ENCODE measurements around the gene LY86.

Gene LY86

DNA sequence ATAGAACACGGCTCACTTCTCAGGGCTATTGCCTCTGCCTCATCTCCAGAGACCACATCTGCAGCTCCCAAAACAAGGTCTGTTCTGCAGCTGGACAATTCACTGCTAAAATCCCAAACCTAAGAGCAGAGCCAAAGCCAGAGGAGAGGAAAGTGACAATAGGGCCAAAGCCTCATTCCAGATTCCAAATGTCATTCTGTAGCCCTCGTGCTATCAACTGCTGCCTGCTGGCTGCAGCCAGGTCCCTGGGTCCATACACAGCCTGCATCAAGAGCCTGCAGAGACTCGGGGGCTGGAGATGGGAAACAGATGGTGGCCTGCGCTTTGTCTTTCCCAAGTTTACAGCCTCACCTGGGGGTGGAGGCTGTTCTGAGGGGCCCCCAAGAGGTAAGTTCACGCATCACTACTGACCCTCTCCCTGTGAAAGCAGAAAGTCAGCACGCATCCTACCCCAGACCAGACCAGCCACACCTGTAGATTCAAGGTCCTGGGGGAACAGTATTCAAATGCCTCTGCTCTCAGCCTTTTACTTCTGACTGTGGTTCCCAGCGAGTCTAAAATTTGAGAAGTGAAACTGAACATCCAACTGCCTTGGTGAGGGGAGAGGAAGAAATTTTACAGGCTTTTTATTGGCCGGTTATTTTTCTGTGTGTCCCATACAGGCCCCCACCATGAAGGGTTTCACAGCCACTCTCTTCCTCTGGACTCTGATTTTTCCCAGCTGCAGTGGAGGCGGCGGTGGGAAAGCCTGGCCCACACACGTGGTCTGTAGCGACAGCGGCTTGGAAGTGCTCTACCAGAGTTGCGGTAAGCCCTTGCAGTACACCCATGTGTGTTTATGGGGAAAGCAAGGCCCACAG lies at the start of gene LY86:
LY86 (plus strand) TSS at position 657 of the 860 bp plus-strand sequence; CDS start at position 672, 15 bp downstream.
- DNase-seq (ENCODE audit: low read depth), result no peak

DNA sequence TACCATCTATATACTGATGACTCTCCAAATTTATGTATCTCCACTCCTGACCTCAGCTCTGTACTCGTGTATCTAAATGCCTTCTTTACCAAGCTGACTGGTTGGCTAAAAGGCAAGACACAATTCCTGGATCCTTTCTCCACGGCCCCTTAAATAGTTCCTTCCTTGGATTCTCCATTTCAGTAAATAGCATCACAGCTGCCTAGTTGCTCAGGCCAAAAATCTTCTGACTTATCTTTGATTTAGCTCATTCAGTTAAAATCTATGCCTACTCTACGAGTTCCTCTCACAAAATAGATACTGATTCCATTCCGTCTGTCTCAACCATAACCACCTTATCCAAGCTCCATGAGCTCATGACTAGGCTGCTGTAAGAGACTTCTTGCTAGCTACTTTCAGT lies 49.5 kb upstream of the LY86 start:
- DNase-seq (ENCODE audit: low read depth), result no peak

DNA sequence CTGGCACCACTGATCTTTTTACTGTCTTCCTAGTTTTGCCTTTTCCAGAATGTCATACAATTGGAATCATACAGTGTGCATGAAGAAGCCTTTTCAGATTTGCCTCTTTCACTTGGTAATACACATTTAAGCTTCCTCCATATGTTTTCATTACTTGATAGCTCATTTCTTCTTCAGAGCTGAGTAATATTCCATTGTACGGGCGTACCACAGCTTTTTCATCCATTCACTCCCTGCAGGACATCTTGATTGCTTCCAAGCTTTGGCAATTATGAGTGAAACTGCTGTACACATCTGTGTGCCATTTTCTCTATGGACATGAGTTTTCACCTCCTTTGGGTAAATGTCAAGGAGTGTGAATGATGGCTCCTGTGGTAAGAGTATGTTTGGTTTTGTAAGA lies 46.2 kb upstream of the LY86 start:
- DNase-seq (ENCODE audit: low read depth), result no peak

DNA sequence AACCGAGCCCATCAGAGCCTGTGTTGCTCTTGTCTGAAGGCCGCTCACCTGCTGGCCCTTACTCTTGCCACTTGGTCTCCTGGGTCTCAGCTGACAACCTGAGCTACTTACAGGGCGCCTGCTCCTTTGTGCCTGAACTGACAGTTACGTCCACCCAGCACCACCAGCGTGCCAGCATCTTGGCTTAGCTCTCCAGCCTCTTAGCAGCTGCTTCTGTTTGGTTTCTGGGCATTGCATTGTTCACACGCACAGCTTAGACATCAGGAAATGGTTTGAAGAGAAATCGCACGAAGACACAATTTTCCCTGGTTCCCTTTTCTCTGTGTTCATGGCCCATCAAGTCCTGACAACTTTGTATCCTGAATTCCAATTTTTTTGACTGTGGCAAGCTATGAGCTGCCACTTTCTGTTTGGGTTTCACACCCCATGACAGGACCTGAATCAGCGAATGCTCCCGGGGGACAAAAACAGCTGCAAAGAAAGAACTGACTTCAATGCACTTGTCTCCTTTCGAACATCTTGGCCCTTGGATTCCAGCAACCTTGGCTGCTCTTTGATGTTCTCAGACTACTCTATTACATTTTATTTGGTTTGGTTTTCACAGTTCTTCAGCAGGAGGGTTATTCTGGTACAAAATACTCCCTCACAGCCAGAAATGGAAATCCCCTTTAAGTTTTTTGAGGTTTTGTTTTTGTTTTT lies 45.2 kb upstream of the LY86 start:
- DNase-seq (ENCODE audit: low read depth), result no peak

DNA sequence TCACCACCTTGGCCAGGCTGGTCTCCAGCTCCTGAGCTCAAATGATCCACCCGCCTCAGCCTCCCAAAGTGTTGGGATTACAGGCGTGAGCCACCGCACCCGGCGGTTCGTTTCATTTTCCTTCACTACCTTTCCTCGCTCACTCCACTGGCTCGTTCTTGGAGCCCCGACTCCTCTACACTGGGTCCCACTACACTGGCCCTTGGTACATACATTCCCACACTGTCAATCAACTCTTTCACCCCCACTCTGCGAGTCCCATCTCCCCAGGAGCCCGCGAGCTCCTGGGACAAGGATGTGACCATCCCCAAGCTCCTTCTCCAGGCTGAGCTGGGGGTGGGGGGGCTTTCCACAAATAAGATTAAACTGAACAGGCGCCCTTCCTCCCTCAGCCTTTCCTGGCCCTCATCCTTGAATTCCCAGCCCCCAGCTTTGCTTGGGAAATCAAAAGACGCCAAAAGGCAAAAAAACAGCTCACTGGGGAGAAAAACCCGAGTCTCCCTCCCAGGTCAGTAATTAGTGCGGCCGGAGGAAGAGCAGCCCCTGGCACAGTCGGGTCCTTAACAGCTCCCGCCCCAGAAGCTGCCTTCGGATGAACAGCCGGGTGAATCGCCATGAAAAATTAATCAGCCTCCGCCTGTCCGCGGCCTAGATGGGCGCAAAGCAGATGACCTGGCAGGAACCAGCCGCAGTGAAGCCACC lies 42.8 kb upstream of the LY86 start:
- no peak for DNase-seq (ENCODE audit: low read depth)

DNA sequence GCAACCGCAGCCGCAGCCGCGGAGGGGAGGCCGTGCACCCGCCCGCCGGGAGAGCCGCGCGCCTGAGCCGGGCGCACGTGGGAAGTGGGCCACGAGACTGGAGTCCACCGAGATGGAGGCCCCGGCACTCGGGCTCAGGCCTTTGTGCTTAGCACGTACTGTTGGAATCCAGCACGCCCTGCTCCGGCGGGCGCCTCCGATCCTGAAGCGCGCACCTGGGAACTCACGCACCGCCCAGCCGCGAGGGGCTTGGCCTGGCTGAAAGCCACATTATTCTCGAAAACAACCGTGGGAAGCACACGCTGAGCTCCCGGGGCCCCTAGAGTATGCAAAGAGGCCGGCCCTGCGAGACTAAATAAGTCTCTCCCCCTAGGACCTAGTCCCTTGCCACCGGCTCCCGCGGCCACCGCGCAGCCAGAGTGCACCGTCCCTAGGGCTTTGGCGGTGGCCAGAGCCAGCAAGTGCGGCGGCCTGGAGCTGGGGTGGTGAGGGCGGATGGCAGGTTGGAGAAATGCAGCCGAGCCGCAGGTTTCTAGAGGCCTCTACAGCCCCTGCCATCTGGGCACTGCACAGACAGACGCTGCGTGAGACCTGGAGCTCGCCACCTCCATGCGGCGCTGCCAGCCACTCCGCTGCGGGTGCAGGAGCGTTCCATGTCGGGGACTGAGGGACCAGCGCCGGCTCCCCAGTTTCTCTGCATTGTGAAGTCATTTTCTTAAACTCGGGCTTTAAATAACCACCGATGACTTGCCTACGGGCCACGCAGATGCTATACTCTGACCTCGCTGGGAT lies 42.0 kb upstream of the LY86 start:
- DNase-seq (ENCODE audit: low read depth), result no peak

DNA sequence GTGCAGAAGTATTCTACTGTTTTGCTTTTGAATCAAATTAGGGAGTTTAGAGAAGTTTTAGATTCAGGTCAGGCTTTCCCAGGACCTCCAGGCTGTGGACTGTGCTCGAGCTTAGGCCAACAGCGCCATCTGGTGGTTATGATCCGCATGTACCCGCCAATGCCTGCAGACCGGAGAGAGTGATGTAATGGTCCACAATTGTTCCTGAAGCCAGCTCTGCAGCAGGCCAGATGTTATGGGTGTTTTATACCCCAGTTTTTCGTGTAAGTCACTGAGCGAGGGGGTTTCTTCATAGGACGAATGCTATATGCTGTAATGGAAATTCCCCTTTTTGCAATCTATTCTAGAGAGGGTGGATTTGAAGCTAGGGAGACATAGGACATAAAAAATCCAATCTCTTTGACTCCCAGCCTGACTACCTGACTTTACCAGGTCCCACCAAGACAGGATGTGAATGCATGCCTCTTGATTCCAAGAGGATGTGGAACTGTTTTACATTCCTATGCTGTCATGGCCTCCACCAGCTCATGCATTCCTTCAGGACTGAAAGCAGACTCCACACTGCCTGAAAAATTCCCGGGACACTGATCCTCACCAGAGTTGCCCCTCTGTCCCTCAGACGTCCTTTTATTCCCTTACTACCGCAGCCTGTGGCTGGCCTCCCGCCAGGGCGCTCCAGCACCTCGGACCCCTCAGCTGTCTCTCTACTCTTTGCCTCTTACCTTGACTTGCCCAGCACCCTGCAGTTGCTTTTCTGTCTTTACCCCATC lies 41.2 kb upstream of the LY86 start:
- DNase-seq (ENCODE audit: low read depth), result peak; percentile 41

DNA sequence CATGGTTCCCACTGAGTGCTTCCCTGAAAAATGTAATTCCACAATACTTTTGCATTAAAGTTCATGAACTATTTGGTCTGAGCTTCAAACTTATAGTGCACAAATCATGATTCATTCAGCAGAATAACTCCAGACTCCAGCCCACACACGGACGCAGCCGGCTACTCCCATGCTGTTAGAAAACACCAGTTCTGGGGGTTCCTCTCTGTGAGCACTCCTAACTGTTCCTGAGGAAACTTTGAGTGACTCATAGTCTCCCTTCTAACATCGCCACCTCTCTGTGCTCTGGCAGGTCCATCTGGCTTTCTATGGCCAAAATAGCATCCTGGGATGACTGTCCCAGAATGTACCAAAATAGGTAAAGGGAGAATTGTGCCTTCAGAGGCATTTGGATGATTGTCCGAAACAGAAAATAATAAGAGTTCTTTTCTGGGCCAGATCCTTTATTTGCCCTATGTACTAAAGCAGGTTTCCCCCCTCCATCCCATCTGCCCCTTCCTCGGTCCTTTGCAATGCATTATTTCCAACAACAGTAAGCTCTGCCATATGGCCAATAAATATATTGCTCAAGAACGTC lies 32.3 kb upstream of the LY86 start:
- no peak for DNase-seq (ENCODE audit: low read depth)

DNA sequence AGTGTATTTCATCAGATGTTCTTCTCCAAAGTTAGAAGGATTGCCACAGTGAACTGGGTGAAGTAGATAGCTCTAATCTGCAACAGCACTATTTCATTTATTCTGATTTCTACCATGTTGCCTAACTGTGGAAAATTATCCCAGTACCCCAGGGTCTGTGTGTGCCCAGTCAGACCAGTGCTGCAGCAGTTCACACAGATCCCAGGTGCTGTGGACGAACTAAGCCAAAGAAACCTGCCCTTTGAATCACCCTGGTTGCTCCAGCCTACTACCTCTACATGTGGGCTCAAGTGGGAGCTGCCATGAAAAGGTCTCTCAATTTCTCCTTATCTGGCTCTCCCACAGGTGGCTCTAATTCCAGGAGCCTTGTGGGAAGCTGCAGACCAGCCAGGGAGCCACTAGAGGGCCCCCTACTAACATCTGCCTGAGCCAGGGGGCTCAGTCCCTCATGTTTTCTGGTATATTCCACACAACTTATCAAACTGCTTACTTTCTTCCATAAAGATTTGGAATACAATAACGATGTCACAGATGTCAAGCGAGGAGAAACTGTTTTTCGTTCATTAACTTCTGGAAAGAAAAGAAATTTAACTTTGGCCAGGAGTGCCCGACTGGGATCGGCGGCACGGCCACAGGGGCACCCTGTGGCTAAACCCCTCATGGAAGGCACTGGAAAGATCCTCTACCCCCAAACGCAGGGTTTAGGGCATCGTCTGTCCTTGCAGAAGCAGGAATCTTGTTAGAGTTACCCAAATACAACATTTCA lies 31.6 kb upstream of the LY86 start:
- no peak for DNase-seq (ENCODE audit: low read depth)

DNA sequence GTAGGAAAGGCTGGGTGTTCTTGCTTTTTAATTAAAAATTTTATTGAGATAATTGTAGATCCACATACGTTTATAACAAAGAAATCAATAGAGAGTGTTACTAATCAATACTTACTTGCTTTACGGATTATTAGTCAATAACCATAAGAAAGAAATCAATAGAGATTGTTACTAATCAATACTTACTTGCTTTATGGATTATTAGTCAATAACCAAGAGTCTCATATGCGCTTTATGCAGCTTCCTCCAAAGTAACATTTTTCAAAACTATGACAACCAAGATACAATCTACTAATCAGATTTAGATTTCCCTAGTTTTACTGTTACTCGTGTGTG lies 31.0 kb upstream of the LY86 start:
- no peak for DNase-seq (ENCODE audit: low read depth)

DNA sequence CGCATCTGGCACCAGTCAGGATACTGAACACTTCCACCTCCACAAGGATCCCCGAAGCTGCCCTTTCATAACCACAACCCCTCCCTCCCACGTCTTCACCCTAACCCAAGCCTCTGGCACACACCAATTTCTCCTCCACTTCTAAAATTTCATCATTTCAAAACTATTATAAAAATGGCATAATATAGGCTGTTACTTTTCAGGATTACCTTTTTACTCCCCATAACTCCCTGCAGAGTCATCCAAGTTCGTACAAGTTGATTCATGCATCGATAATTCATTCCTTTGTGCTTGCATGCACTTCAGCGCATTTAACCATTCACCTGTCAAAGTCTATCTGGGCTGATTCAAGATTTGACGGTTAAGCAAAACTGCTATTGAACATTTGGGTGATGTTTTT lies 30.6 kb upstream of the LY86 start:
- DNase-seq (ENCODE audit: low read depth), result no peak

DNA sequence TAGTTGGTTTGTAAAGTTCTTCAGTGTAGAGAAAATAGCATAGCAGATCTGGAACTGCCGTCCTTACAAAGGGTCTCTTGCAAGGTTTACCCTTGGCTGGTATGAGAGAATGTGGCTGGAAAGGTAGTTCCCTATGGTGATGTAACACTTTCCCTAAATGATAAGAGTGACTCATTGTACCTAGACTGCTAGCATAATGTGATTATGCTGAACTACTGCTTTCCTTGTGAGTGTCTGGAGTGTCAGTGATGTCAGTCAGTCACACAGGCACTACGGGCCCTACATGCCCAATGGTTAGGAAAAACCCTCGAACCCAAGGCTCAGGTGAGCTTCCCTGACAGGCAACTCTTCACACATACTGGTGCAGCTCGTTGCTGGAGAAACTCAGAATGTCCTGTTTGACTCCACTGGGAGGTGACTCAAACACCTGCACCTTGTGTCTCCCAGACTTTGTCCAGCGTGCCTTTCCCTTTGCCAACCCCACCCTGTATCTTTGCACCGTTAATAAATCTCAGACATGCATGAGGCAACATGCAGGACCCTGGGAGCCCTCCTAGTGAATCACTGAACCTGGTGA lies 28.4 kb upstream of the LY86 start:
- no peak for DNase-seq (ENCODE audit: low read depth)

DNA sequence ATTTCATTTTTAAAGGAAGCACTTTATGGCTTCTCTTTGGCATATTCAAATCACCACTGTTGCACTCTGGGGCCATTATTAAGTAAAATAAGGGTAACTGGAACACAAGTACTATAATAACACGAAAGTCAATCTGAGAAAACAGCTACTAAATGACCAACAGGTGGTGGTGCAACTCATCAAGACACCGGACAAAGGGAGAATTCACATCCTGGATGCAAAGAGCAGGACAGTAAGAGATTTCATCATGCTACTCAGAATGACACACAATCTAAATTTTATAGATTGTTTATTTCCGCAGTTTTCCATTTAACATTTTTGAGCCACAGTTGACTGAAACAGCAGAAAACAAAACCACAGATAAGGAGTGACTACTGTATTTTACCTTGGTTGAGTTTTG lies 27.6 kb upstream of the LY86 start:
- no peak for DNase-seq (ENCODE audit: low read depth)

DNA sequence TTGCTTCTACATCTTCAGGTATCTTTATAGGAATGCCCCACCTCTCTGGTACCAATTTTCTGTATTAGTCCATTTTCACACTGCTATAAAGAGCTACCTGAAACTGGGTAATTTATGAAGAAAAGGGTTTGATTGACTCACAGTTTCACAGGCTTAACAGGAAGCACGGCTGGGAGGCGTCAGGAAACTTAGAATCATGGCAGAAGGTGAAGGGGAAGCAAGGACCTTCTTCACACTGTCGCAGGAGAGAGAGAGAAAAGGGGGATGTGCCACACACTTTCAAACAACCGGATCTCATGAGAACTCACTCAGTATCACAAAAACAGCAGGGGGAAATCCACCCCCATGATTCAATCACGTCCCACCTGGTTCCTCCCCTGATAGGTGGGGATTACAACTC lies 24.4 kb upstream of the LY86 start:
- DNase-seq (ENCODE audit: low read depth), result no peak

DNA sequence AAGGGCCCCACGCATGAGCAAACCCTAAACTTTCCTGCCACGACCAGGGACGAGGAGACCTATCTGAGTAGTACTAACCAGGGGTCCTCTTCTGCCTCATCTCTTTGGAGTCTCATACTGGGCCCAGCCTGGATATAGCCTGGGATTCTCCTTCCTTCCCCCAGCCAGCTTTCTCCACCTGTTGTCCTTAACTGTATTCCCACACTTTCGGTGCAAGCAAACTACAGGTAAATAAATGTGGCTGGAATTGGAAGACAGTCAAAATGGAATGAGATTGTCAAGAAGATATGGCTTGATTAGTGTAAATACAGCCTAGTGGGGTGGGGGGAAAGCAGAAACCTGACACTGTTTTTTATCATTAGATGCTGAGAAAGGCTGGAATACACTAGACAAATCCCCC lies 23.5 kb upstream of the LY86 start:
- DNase-seq (ENCODE audit: low read depth), result no peak

DNA sequence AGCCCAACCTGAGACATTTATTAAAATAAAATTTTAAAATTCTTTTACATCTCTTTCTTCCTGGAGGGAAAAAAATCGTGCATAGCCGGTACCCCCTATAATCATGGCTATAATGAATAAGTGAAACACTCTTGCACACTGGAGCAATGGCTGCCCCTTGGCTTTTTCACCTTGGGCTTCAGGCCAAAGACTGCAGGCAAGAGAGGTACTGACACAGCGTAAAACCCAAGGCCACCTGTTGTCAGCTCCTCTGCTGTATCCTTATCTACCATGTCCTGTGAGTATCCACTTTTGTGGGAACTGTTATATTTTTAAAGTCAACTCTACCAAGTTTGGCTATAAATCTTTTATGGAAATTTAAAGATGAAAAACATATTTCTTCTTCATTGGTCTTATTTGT lies 23.0 kb upstream of the LY86 start:
- DNase-seq (ENCODE audit: low read depth), result no peak

DNA sequence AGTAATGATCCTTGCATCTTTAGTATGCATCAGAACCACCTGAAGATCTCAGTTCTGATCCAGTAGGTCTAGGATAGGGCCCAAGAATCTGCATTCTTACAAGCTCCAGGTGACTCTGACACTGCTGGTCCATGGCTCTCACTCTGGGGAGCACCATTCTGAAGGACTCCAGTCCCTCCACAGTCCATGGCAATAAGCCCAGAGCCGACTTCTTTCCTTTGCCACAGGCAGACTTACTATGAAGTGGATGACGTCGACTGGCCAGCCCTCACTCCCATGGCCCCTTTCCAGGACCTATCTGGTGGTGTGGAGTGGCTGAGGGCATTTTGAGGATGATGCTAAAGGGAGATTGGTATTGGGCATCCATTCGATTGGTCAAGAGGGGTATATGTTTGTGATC lies 21.8 kb upstream of the LY86 start:
- DNase-seq (ENCODE audit: low read depth), result no peak

DNA sequence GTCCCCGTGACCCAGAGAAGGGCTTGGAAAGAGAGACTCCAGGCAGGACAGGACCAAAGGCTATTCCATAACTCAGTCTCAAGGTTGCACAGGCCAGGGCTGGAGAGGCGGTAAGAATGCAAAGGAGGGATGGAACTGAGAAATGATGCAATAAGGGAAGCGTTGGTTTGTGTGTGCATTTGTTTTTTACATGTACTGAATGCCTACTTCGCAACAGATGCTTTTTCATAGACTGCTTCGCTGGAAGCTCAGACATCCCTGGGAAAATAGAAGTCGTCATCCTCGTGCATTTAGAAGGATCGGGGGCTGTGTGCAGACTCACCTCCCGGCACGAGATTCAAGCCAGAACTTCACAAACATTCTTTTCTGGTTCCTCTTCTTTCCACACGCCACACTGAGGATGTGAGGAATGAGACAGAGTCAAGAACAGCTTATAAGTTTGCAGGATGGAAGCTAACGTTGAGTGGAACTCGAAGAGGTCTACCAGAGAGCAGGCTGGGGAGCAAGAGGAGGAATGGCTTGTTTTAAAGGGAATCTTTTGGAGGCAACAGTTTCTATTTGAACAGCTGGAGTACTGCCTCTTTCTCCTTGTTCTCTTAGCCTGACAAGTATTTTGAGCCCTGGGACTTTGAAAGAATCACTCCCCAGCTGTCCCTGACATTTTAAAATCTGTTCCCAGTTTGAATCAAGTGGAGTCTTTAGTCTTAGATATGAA lies 19.3 kb upstream of the LY86 start:
- DNase-seq (ENCODE audit: low read depth), result no peak

DNA sequence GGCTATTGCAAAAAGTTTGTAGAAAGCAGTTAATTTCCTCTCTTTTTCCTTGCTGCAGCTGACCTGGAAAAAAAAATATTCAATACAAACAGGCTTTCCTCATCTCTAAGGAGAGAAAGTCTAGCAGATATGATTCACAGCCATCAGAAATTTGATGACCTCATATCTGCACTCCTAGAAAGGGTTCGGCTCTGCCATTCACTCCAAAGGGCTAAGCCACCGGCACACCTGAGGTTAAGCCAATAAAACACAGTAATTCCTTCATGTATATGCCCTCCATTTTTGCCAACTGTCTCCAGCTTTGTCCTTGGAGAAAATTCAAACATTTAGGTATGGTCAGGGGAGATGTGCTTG lies 18.7 kb upstream of the LY86 start:
- DNase-seq (ENCODE audit: low read depth), result no peak

Measured in non-pigmented ciliary epithelial cell (primary cell).